ENCODE data around the gene PRPF39. TPM values are rescaled to one million over a fixed set of nuclear protein-coding genes. Genes with fewer than 3 reads are reported as not detected.
"Not testable (repeated sequence)": the region's sequence is repeated elsewhere in the genome, so short reads cannot be mapped to it uniquely, and the experiment has no call there.

PRPF39 gene
- total RNA-seq, 2 donors from 2014 or later: 30.3 to 47.1 TPM

DNA sequence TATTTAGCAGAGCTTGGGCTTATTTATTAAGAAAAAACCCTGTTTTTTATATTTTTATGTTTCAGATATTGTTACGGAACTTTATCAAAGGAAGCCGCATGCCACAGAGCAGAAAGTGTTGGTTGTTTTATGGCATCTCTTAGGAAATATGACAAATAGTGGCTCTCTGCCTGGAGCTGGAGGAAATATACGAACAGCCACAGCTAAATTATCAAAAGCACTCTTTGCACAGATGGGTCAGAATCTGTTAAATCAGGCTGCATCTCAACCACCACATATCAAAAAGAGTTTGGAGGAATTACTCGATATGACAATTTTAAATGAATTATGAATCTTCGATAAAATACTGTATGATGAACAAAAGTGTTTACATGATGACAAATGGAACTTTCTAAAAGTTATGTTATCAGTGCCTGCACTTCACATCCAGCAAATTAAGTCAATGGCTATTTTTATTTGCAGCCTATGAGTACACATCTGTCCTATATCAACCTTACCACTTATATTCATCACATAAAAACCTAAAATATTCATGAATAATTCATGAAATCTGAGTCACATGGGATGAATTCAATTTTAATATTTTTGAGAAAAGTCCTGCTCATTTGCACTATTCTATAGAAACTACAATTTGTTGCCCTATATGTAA, 10.6 kb upstream of the PRPF39 start:
- TF ChIP-seq CTCF (IDR thresholded peaks at IDR 0.05) (no peak), POLR2AphosphoS5 (IDR thresholded peaks at IDR 0.05) (no peak), POLR2A (IDR thresholded peaks at IDR 0.05) (no peak)
- 89% methylated on average over 5 of the region's 5 CpGs for WGBS
- intact Hi-C loops (cut with DNase I): no loop called here

DNA sequence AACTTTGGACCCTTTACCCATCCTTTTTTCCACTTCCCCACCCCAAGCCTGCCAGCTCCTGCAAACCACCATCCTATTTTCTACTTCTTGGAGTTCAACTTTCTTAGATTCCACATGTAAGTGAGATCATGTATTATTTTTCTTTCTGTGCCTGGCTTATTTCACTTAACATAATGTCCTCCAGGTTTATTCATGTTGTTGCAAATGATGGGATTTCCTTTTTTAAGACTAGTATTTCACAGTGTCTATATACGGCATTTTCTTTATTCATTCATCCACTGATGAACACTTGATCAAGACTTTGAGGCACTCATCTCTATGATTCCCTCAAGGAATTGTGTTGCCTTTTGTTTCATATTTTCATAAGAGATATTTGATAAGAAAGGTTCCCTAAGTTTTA, 5.6 kb upstream of the PRPF39 start:
- 95% methylated on average over 1 of the region's 1 CpG for WGBS
- Histone ChIP-seq H3K4me3 (no peak overlapping the region), H3K27ac (no peak overlapping the region), H3K9me3 (no peaks in the 10 kb centered on the region), H3K4me1 (replicated peaks) (no peaks in the 10 kb centered on the region), H3K36me3 (no peaks in the 10 kb centered on the region), H3K27me3 (replicated peaks; ENCODE audit: insufficient read depth) (no peaks in the 10 kb centered on the region)
- no peak for TF ChIP-seq POLR2A (IDR thresholded peaks at IDR 0.05)
- TF ChIP-seq CTCF (IDR thresholded peaks at IDR 0.05): no peak
- no peak for TF ChIP-seq POLR2AphosphoS5 (IDR thresholded peaks at IDR 0.05)
- intact Hi-C loops (cut with DNase I): no loop called here
- no peak for DNase-seq (ENCODE audit: low spot score)

More for the DNA sequence above, 10.6 kb upstream of the PRPF39 start:
- Histone ChIP-seq H3K36me3 (no peaks in the 10 kb centered on the region), H3K9me3 (no peaks in the 10 kb centered on the region), H3K27me3 (replicated peaks; ENCODE audit: insufficient read depth) (no peaks in the 10 kb centered on the region), H3K27ac (no peak overlapping the region), H3K4me3 (no peak overlapping the region), H3K4me1 (replicated peaks) (no peaks in the 10 kb centered on the region)
- DNase-seq (ENCODE audit: low spot score): no peak

DNA sequence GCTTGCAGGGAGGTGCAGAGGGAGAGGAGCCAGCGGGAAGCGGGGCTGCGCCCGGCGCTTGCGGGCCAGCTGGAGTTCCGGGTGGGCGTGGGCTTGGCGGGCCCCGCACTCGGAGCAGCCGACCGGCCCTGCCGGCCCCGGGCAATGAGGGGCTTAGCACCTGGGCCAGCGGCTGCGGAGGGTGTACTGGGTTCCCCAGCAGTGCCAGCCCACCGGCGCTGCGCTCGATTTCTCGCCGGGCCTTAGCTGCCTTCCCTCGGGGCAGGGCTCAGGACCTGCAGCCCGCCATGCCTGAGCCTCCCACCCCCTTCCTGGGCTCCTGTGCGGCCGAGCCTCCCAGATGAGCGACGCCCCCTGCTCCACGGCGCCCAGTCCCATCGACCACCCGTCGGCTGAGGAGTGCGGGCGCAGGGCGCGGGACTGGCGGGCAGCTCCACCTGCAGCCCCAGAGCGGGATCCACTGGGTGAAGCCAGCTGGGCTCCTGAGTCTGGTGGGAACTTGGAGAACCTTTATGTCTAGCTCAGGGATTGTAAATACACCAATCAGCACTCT, 3.4 kb upstream of the PRPF39 start:
- H3K9me3 ChIP-seq; DNase-seq (ENCODE audit: low spot score); H3K27ac ChIP-seq; H3K4me1 ChIP-seq (replicated peaks); H3K4me3 ChIP-seq; H3K36me3 ChIP-seq; H3K27me3 ChIP-seq (replicated peaks; ENCODE audit: insufficient read depth): not testable (repeated sequence)
- intact Hi-C loops (cut with DNase I): loop anchor here (5.0 to 10.0 kb wide), 2 partner anchors 54 to 183 kb away; partner anchors contain the start of genes FANCM and FKBP3
- WGBS: 97% methylated on average over 35 of the region's 40 CpGs

GRCh38 chr14:45081096-45081495, 2.8 kb upstream of the PRPF39 start:
- DNase-seq (ENCODE audit: low spot score): not testable (repeated sequence)

DNA sequence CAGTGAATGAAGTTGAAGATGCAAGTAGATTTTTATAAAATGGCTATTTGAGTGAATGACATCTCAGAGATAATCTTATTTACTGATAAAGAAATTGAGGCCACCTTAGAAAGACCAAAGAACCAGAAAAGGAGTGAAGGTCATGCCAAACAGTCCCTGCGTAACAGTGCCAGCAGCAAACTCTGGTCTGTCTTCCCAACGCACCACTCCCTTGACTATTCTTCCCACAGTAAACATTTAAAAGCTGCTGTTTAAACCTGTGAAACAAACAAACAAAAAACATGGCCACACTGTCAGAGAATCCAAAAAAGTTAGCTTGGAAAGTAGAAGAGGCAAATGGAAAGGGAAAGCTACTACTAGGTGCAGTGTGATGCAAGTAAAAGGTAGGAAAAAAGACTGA, 1.5 kb upstream of the PRPF39 start:
- DNase-seq (ENCODE audit: low spot score): no peak
- no peak overlapping the region for H3K27ac ChIP-seq
- TF ChIP-seq CTCF (IDR thresholded peaks at IDR 0.05): no peak
- no peak for TF ChIP-seq POLR2A (IDR thresholded peaks at IDR 0.05)
- TF ChIP-seq POLR2AphosphoS5 (IDR thresholded peaks at IDR 0.05): no peak
- intact Hi-C loops (cut with DNase I): loop anchor here (5.0 to 10.0 kb wide), 2 partner anchors 52 to 185 kb away; partner anchors contain the start of genes FANCM and FKBP3
- peaks cover 6% of the 10 kb centered on the region for H3K4me1 ChIP-seq (replicated peaks)
- no peaks in the 10 kb centered on the region for H3K27me3 ChIP-seq (replicated peaks; ENCODE audit: insufficient read depth)
- WGBS: 84% methylated on average over 2 of the region's 2 CpGs
- no peaks in the 10 kb centered on the region for H3K36me3 ChIP-seq
- H3K9me3 ChIP-seq: no peaks in the 10 kb centered on the region
- no peak overlapping the region for H3K4me3 ChIP-seq

More at GRCh38 chr14:45081096-45081495, 2.8 kb upstream of the PRPF39 start:
- WGBS: 82% methylated on average over 3 of the region's 3 CpGs
- H3K27ac ChIP-seq; H3K9me3 ChIP-seq; H3K27me3 ChIP-seq (replicated peaks; ENCODE audit: insufficient read depth); H3K4me1 ChIP-seq (replicated peaks); H3K4me3 ChIP-seq; H3K36me3 ChIP-seq: not testable (repeated sequence)
- intact Hi-C loops (cut with DNase I): loop anchor here (5.0 to 10.0 kb wide), 2 partner anchors 54 to 184 kb away; partner anchors contain the start of genes FANCM and FKBP3

DNA sequence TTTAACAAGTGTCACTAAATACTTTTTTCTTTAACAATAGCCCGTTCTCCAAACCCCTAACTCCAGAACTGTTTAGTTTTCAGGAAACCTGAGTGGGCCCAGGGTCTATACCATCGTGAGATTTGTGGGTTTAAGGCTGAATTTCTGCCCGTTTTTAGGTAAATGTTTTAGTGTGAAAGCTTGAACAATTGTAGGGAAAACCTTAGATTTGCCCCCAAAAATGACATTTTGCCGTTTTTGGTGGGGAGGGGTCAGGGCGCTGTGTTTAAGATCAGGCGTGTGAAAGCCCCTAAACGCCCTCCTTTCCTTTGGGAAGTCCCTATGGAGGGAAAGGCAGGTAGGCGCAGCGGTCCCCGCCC, 320 bp upstream of the PRPF39 start:
- Histone ChIP-seq H3K27ac (peak overlapping the region; percentile 82 to 87), H3K4me1 (replicated peaks) (peaks cover 6% of the 10 kb centered on the region), H3K27me3 (replicated peaks; ENCODE audit: insufficient read depth) (no peaks in the 10 kb centered on the region), H3K36me3 (no peaks in the 10 kb centered on the region), H3K4me3 (peak overlapping the region; percentile 55 to 71), H3K9me3 (no peaks in the 10 kb centered on the region)
- intact Hi-C loops (cut with DNase I): loop anchor here (5.0 to 10.0 kb wide), 2 partner anchors 51 to 186 kb away; partner anchors contain the start of genes FANCM and FKBP3
- no peak for DNase-seq (ENCODE audit: low spot score)
- under 1% methylated on average over 10 of the region's 10 CpGs for WGBS
- TF ChIP-seq POLR2AphosphoS5 (IDR thresholded peaks at IDR 0.05) (no peak), CTCF (IDR thresholded peaks at IDR 0.05) (no peak), POLR2A (IDR thresholded peaks at IDR 0.05) (no peak)

Measured in prostate gland (tissue), 2 donors.